ENCODE measurements around the gene LRP3.

DNA sequence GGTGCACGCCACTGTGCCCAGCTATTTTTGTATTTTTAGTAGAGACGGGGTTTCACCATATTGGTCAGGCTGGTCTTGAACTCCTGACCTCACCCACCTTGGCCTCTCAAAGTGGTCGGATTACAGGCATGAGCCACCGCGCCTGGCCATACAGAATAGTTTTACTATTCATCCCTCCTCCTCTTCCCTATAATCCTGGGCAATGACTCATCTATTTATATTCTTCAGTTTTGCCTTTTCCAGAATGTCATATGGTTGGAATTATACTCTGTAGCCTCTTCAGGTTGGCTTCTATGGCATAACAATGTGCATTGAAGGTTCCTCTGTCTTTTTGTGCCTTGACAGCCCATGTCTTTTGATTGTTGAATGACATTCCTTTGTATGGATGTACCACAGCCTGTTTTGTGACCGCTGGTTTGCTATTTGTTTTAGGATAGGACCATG is 22.2 kb upstream of the LRP3 start:
- TF ChIP-seq, protein P1, sequence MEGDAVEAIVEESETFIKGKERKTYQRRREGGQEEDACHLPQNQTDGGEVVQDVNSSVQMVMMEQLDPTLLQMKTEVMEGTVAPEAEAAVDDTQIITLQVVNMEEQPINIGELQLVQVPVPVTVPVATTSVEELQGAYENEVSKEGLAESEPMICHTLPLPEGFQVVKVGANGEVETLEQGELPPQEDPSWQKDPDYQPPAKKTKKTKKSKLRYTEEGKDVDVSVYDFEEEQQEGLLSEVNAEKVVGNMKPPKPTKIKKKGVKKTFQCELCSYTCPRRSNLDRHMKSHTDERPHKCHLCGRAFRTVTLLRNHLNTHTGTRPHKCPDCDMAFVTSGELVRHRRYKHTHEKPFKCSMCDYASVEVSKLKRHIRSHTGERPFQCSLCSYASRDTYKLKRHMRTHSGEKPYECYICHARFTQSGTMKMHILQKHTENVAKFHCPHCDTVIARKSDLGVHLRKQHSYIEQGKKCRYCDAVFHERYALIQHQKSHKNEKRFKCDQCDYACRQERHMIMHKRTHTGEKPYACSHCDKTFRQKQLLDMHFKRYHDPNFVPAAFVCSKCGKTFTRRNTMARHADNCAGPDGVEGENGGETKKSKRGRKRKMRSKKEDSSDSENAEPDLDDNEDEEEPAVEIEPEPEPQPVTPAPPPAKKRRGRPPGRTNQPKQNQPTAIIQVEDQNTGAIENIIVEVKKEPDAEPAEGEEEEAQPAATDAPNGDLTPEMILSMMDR (IDR thresholded peaks at IDR 0.05; ENCODE audit: low read length), result no peak
- TF ChIP-seq EZH2 (IDR thresholded peaks at IDR 0.05; ENCODE audit: borderline replicate concordance, low read length), result no peak
